ENCODE data around the gene C19orf81.

Gene C19orf81

DNA sequence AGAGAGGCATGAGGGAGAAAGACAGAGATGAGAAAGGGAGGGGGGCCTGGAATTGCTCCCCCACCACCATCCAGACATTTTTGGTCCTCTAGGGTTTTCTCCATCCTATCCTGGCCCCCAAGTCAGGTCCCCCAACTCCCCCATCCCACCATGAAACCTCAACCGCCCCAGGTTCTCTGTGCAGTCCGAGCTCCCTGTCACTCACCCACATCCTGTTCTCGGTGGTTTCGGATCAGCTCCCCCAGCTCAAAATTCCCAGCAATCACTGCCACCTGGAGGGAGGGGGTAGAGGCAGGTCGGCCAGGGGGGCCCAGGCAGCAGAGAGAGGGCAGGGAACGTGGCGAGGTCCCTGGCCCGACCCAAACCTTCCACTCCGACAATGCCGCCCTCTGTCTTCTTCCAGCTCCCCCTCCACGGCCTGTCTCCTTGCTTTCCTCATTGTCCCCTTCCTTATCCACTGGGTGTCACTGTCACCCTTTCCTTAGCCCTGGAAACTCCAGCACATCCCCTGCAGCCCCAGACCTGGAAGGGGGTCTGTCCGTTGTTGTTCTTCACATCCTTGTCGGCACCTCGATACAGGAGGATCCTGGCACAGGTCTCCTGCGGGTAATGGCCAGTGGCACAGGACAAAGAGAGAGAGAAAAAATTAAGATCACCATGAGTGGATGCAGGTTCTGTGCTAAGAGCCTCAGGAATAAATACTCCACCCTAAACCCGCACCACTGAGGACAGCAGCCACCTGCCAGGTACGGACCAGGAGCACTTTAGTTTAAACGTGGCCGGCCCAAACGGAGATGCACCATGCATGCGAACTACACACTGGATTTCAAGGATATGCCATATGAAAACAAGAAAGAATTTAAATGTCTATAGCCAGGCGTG is 54.9 kb downstream of the C19orf81 start:
- Histone ChIP-seq H3K27ac (ENCODE audit: low read depth, low read length) (no peak overlapping the region), H3K79me1 (ENCODE audit: low read length) (no peaks in the 10 kb centered on the region), H3K36me3 (ENCODE audit: control insufficient read depth in 1 of 2, insufficient read depth in 2 of 2, low read length in 2 of 2) (no peaks in the 10 kb centered on the region), H4K8ac (ENCODE audit: low read depth, low read length) (no peak overlapping the region), H2BK5ac (ENCODE audit: low read depth, low read length, poor library complexity) (no peak overlapping the region), H3K4ac (ENCODE audit: low read depth, low read length) (no peak overlapping the region), H2BK120ac (ENCODE audit: insufficient read depth, low read length, poor library complexity) (no peak overlapping the region), H3K27me3 (ENCODE audit: insufficient read depth, low read length) (no peaks in the 10 kb centered on the region), H3K4me2 (ENCODE audit: low read length) (no peak overlapping the region), H2AFZ (ENCODE audit: insufficient read depth, low read length, poor library complexity) (no peak overlapping the region), H2AK5ac (ENCODE audit: low read length) (no peak overlapping the region), H3K23ac (ENCODE audit: low read length) (no peak overlapping the region), H3K14ac (ENCODE audit: low read length) (no peak overlapping the region), H3K9ac (ENCODE audit: low read length) (no peak overlapping the region), H3K79me2 (ENCODE audit: control insufficient read depth, insufficient read depth, low read length, poor library complexity) (no peaks in the 10 kb centered on the region), H3K4me1 (ENCODE audit: control insufficient read depth in 1 of 2, insufficient read depth in 2 of 2, low read length in 2 of 2) (no peaks in the 10 kb centered on the region), H4K91ac (ENCODE audit: low read depth, low read length) (no peak overlapping the region), H4K12ac (ENCODE audit: low read depth, low read length) (no peak overlapping the region), H3K4me3 (ENCODE audit: low read depth, low read length) (no peak overlapping the region), H3K18ac (ENCODE audit: low read length) (no peak overlapping the region), H2BK12ac (ENCODE audit: low read length) (no peak overlapping the region), H3K9me3 (ENCODE audit: insufficient read depth, low read depth, low read length) (no peaks in the 10 kb centered on the region)
- no CpG with 5 or more reads among the region's 22 CpGs for WGBS (ENCODE audit: extremely low coverage, insufficient coverage, insufficient read length)
- peak in 1 of 2 donors; percentile 14 for DNase-seq

DNA sequence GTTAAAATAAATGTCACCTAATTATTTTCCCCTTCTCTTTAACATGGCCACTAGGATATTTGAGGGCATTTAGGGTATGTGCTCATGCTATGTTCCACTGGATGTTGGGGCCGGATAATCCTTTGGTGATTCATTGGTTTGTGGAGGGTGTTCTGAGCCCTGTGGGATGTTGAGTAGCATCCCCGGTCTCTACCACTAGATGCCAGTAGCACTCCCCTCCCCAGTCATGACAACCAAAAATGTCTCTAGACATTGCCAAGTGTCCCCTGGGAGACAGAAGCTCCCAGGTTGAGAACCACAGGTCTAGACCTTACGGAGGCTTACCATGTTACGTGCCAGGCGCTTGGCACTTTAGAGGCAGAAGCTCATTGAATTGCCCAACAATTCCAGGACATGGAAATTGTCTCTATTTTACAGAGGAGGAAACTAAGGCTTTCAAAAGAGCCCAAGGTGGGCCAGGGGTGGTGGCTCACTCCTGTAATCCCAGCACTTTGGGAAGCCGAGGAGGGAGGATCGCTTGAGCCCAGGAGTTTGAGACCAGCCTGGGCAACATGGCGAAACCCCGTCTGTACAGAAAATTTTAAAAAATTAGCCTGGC is 56.3 kb downstream of the C19orf81 start:
- Histone ChIP-seq H2BK5ac (ENCODE audit: low read depth, low read length, poor library complexity) (no peak overlapping the region), H2BK120ac (ENCODE audit: insufficient read depth, low read length, poor library complexity) (no peak overlapping the region), H4K8ac (ENCODE audit: low read depth, low read length) (no peak overlapping the region), H3K18ac (ENCODE audit: low read length) (no peak overlapping the region), H3K79me1 (ENCODE audit: low read length) (no peaks in the 10 kb centered on the region), H3K79me2 (ENCODE audit: control insufficient read depth, insufficient read depth, low read length, poor library complexity) (no peaks in the 10 kb centered on the region), H2BK12ac (ENCODE audit: low read length) (no peak overlapping the region), H3K27me3 (ENCODE audit: insufficient read depth, low read length) (no peaks in the 10 kb centered on the region), H3K27ac (ENCODE audit: low read depth, low read length) (no peak overlapping the region), H3K4me3 (ENCODE audit: low read depth, low read length) (no peak overlapping the region), H3K4ac (ENCODE audit: low read depth, low read length) (no peak overlapping the region), H3K9me3 (ENCODE audit: insufficient read depth, low read depth, low read length) (no peaks in the 10 kb centered on the region), H2AK5ac (ENCODE audit: low read length) (no peak overlapping the region), H3K23ac (ENCODE audit: low read length) (no peak overlapping the region), H3K4me1 (ENCODE audit: control insufficient read depth in 1 of 2, insufficient read depth in 2 of 2, low read length in 2 of 2) (no peaks in the 10 kb centered on the region), H4K12ac (ENCODE audit: low read depth, low read length) (no peak overlapping the region), H2AFZ (ENCODE audit: insufficient read depth, low read length, poor library complexity) (no peak overlapping the region), H3K9ac (ENCODE audit: low read length) (no peak overlapping the region), H3K36me3 (ENCODE audit: control insufficient read depth in 1 of 2, insufficient read depth in 2 of 2, low read length in 2 of 2) (no peaks in the 10 kb centered on the region), H4K91ac (ENCODE audit: low read depth, low read length) (no peak overlapping the region), H3K4me2 (ENCODE audit: low read length) (no peak overlapping the region), H3K14ac (ENCODE audit: low read length) (no peak overlapping the region)
- WGBS (ENCODE audit: extremely low coverage, insufficient coverage, insufficient read length) = no CpG with 5 or more reads among the region's 9 CpGs
- peak; percentile 53 to 74 for DNase-seq

DNA sequence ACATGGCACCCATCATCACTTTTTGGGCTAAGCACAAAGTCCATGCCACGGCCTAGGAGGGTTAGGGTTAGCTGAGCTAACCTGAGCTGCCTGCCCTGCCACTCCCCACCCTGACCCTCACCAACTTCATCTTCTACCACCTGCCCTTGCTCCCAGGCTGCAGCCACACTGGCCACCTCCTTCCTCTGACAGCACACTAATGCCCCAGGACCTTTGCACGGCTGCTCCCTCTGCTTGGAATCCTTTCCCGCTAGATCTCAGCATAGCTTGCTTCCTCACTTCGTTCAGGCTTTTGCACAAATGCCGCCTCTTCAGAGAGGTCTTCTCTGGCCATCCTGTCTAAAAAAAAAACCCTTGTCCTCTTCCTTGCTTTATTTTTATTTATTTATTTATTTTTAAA is 57.1 kb downstream of the C19orf81 start:
- no CpG with 5 or more reads among the region's 5 CpGs for WGBS (ENCODE audit: extremely low coverage, insufficient coverage, insufficient read length)

GRCh38 chr19:50708179-50708879 is 59.1 kb downstream of the C19orf81 start:
- H3K18ac ChIP-seq (ENCODE audit: low read length) = no peak overlapping the region
- no peak overlapping the region for H3K4me3 ChIP-seq (ENCODE audit: low read depth, low read length)
- H2AFZ ChIP-seq (ENCODE audit: insufficient read depth, low read length, poor library complexity) = no peak overlapping the region
- H2BK120ac ChIP-seq (ENCODE audit: insufficient read depth, low read length, poor library complexity) = no peak overlapping the region
- no CpG with 5 or more reads among the region's 12 CpGs for WGBS (ENCODE audit: extremely low coverage, insufficient coverage, insufficient read length)
- no peak overlapping the region for H3K9ac ChIP-seq (ENCODE audit: low read length)
- H3K23ac ChIP-seq (ENCODE audit: low read length) = no peak overlapping the region
- no peak overlapping the region for H4K8ac ChIP-seq (ENCODE audit: low read depth, low read length)
- no peak for DNase-seq
- H2BK5ac ChIP-seq (ENCODE audit: low read depth, low read length, poor library complexity) = no peak overlapping the region
- H4K12ac ChIP-seq (ENCODE audit: low read depth, low read length) = no peak overlapping the region
- H3K36me3 ChIP-seq (ENCODE audit: control insufficient read depth in 1 of 2, insufficient read depth in 2 of 2, low read length in 2 of 2) = no peaks in the 10 kb centered on the region
- H3K14ac ChIP-seq (ENCODE audit: low read length) = no peak overlapping the region
- H3K27me3 ChIP-seq (ENCODE audit: insufficient read depth, low read length) = no peaks in the 10 kb centered on the region
- H3K4me2 ChIP-seq (ENCODE audit: low read length) = no peak overlapping the region
- H2BK12ac ChIP-seq (ENCODE audit: low read length) = no peak overlapping the region
- no peaks in the 10 kb centered on the region for H3K4me1 ChIP-seq (ENCODE audit: control insufficient read depth in 1 of 2, insufficient read depth in 2 of 2, low read length in 2 of 2)
- no peak overlapping the region for H4K91ac ChIP-seq (ENCODE audit: low read depth, low read length)
- no peaks in the 10 kb centered on the region for H3K79me2 ChIP-seq (ENCODE audit: control insufficient read depth, insufficient read depth, low read length, poor library complexity)
- no peak overlapping the region for H3K4ac ChIP-seq (ENCODE audit: low read depth, low read length)
- H3K79me1 ChIP-seq (ENCODE audit: low read length) = no peaks in the 10 kb centered on the region
- no peak overlapping the region for H3K27ac ChIP-seq (ENCODE audit: low read depth, low read length)
- H3K9me3 ChIP-seq (ENCODE audit: insufficient read depth, low read depth, low read length) = no peaks in the 10 kb centered on the region
- no peak overlapping the region for H2AK5ac ChIP-seq (ENCODE audit: low read length)

More for the DNA sequence above, 57.1 kb downstream of the C19orf81 start:
- H3K79me2 ChIP-seq (ENCODE audit: control insufficient read depth, insufficient read depth, low read length, poor library complexity) = no peaks in the 10 kb centered on the region
- no peaks in the 10 kb centered on the region for H3K4me1 ChIP-seq (ENCODE audit: control insufficient read depth in 1 of 2, insufficient read depth in 2 of 2, low read length in 2 of 2)
- H3K27ac ChIP-seq (ENCODE audit: low read depth, low read length) = no peak overlapping the region
- H2BK120ac ChIP-seq (ENCODE audit: insufficient read depth, low read length, poor library complexity) = no peak overlapping the region
- H2BK12ac ChIP-seq (ENCODE audit: low read length) = no peak overlapping the region
- no peaks in the 10 kb centered on the region for H3K79me1 ChIP-seq (ENCODE audit: low read length)
- no peak overlapping the region for H3K23ac ChIP-seq (ENCODE audit: low read length)
- no peak for DNase-seq
- no peak overlapping the region for H3K4ac ChIP-seq (ENCODE audit: low read depth, low read length)
- no peak overlapping the region for H2BK5ac ChIP-seq (ENCODE audit: low read depth, low read length, poor library complexity)
- H3K9ac ChIP-seq (ENCODE audit: low read length) = no peak overlapping the region
- no peak overlapping the region for H4K8ac ChIP-seq (ENCODE audit: low read depth, low read length)
- H3K27me3 ChIP-seq (ENCODE audit: insufficient read depth, low read length) = no peaks in the 10 kb centered on the region
- H4K12ac ChIP-seq (ENCODE audit: low read depth, low read length) = no peak overlapping the region
- H3K36me3 ChIP-seq (ENCODE audit: control insufficient read depth in 1 of 2, insufficient read depth in 2 of 2, low read length in 2 of 2) = no peaks in the 10 kb centered on the region
- H2AFZ ChIP-seq (ENCODE audit: insufficient read depth, low read length, poor library complexity) = no peak overlapping the region
- no peak overlapping the region for H3K4me2 ChIP-seq (ENCODE audit: low read length)
- H3K14ac ChIP-seq (ENCODE audit: low read length) = no peak overlapping the region
- H3K4me3 ChIP-seq (ENCODE audit: low read depth, low read length) = no peak overlapping the region
- H3K9me3 ChIP-seq (ENCODE audit: insufficient read depth, low read depth, low read length) = no peaks in the 10 kb centered on the region
- no peak overlapping the region for H2AK5ac ChIP-seq (ENCODE audit: low read length)
- no peak overlapping the region for H4K91ac ChIP-seq (ENCODE audit: low read depth, low read length)
- no peak overlapping the region for H3K18ac ChIP-seq (ENCODE audit: low read length)
